Neural cell (in vitro differentiated cells): ENCODE measurements around the gene ADARB2. TPM values are rescaled to one million over a fixed set of nuclear protein-coding genes. Genes with fewer than 3 reads are reported as not detected.
A peak's percentile ranks its signal among the peaks of the same experiment; 100 is the strongest.

ENCODE experiments used
- H2AFZ ChIP-seq: fragments of 200-600, 300-800 bp; sonication (generic), shearing (Covaris generic); 2 replicates; pipeline ENCODE4 v1.6.0; 2014; ENCODE audit warnings: low read depth, mild to moderate bottlenecking, antibody characterized with exemption, low read length, moderate library complexity
- H3F3A ChIP-seq: fragments of 200-600 bp; shearing (Covaris generic); 2 replicates; pipeline ENCODE4 v1.6.1; 2016; ENCODE audit warnings: mild to moderate bottlenecking, moderate library complexity, mixed read lengths, antibody characterized with exemption, low read length; ENCODE audit not compliant: insufficient read depth, poor library complexity, severe bottlenecking
- H3K27ac ChIP-seq: fragments of 200-600, 300-800 bp; sonication (generic), shearing (Covaris generic); 2 replicates; pipeline ENCODE4 v1.5.1; 2014; ENCODE audit warnings: mild to moderate bottlenecking, low read length, moderate library complexity
- H3K27me3 ChIP-seq: fragments of 300-800, 200-600 bp; sonication (generic), shearing (Covaris generic); 2 replicates; pipeline ENCODE4 v1.6.0; 2014; ENCODE audit warnings: mild to moderate bottlenecking, low read depth, low read length, moderate library complexity; ENCODE audit not compliant: insufficient read depth
- H3K36me3 ChIP-seq: fragments of 300-800, 200-600 bp; sonication (generic), shearing (Covaris generic); 2 replicates; pipeline ENCODE4 v1.5.1; 2014; ENCODE audit warnings: mild to moderate bottlenecking, antibody characterized with exemption, low read length, moderate library complexity; ENCODE audit not compliant: insufficient read depth
- H3K4me2 ChIP-seq: fragments of 300-800, 200-600 bp; sonication (generic), shearing (Covaris generic); 2 replicates; pipeline ENCODE4 v1.6.0; 2014; ENCODE audit warnings: mild to moderate bottlenecking, low read length
- H3K4me3 ChIP-seq: fragments of 300-800, 200-600 bp; sonication (generic), shearing (Covaris generic); 2 replicates; pipeline ENCODE4 v1.5.1; 2014; ENCODE audit warnings: mild to moderate bottlenecking, low read length, moderate library complexity
- H3K79me2 ChIP-seq: fragments of 200-600 bp; shearing (Covaris generic); replicated peaks from 2 replicates; pipeline ENCODE4 v1.6.0; 2014; ENCODE audit warnings: mild to moderate bottlenecking, low read length, moderate library complexity; ENCODE audit not compliant: insufficient read depth
- H3K9ac ChIP-seq: fragments of 300-800, 200-600 bp; sonication (generic), shearing (Covaris generic); 2 replicates; pipeline ENCODE4 v1.6.1; 2016; ENCODE audit warnings: mild to moderate bottlenecking, low read length, mixed read lengths
- H3K9me2 ChIP-seq: fragments of 200-600 bp; shearing (Covaris generic); 2 replicates; pipeline ENCODE4 v1.6.1; 2016; ENCODE audit warnings: mild to moderate bottlenecking, low read length, mixed read lengths; ENCODE audit not compliant: insufficient read depth
- H3K9me3 ChIP-seq: fragments of 200-600, 300-800 bp; sonication (generic), shearing (Covaris generic); 2 replicates; pipeline ENCODE4 v1.6.1; 2016; ENCODE audit warnings: mild to moderate bottlenecking, mixed run types, low read length, moderate library complexity, mixed read lengths
- H4K20me1 ChIP-seq: fragments of 200-600 bp; shearing (Covaris generic); 2 replicates; pipeline ENCODE4 v1.6.1; 2016; ENCODE audit warnings: mild to moderate bottlenecking, mixed run types; ENCODE audit not compliant: insufficient read depth
- CTCF ChIP-seq: fragments of 450-650 bp; IDR thresholded peaks from 2 replicates; pipeline ENCODE4 v1.5.1; 2014; ENCODE audit warnings: antibody characterized with exemption, mild to moderate bottlenecking, moderate library complexity; ENCODE audit not compliant: poor library complexity, severe bottlenecking
- EP300 ChIP-seq: fragments of 450-650 bp; conservative IDR thresholded peaks from 2 replicates; pipeline ENCODE4 v1.6.1; 2014; ENCODE audit warnings: antibody characterized with exemption, mild to moderate bottlenecking, moderate library complexity; ENCODE audit not compliant: poor library complexity, severe bottlenecking
- EZH2 ChIP-seq: fragments of 200-600, 300-800 bp; shearing (Covaris generic), sonication (generic); IDR thresholded peaks from 2 replicates; pipeline ENCODE4 v1.6.1; 2014; ENCODE audit warnings: antibody characterized with exemption, low read length, borderline replicate concordance, mild to moderate bottlenecking; ENCODE audit not compliant: insufficient read depth, poor library complexity, severe bottlenecking
- MXI1 ChIP-seq: fragments of 450-650 bp; conservative IDR thresholded peaks from 2 replicates; pipeline ENCODE4 v1.6.1; 2014; ENCODE audit warnings: antibody characterized with exemption, mild to moderate bottlenecking; ENCODE audit not compliant: poor library complexity, severe bottlenecking
- POLR2AphosphoS5 ChIP-seq: IDR thresholded peaks from 2 replicates; pipeline ENCODE4 v1.6.1; 2012
- RAD21 ChIP-seq: fragments of 450-650 bp; conservative IDR thresholded peaks from 2 replicates; pipeline ENCODE4 v1.6.1; 2014; ENCODE audit warnings: antibody characterized with exemption, mild to moderate bottlenecking, moderate library complexity
- REST ChIP-seq: IDR thresholded peaks from 2 replicates; pipeline ENCODE4 v1.6.1; 2012; ENCODE audit warnings: borderline replicate concordance
- SMC3 ChIP-seq: fragments of 450-650 bp; conservative IDR thresholded peaks from 2 replicates; pipeline ENCODE4 v1.6.1; 2014; ENCODE audit warnings: antibody characterized with exemption, mild to moderate bottlenecking, moderate library complexity; ENCODE audit not compliant: poor library complexity
- TAF1 ChIP-seq: IDR thresholded peaks from 2 replicates; pipeline ENCODE4 v1.6.1; 2012; ENCODE audit warnings: low read depth
- polyA plus RNA-seq: library from polyadenylated mRNA; depleted of rRNA; stranded (reverse); fragments of >200 nt; gene quantifications from 2 replicates; pipeline ENCODE4 v1.2.3, GENCODE V29; 2014

ADARB2 gene
- polyA plus RNA-seq, 1 donor from 2014 or later, result 3.6 TPM

GRCh38 chr10:1294748-1295147 is 442.6 kb downstream of the ADARB2 start:
- H3K4me2 ChIP-seq, result no peak overlapping the region
- no peaks in the 10 kb centered on the region for H3K9me3 ChIP-seq
- H3K9ac ChIP-seq, result no peak overlapping the region
- no peaks in the 10 kb centered on the region for H3F3A ChIP-seq
- H3K27ac ChIP-seq, result no peak overlapping the region
- H3K4me3 ChIP-seq, result no peak overlapping the region
- H4K20me1 ChIP-seq, result no peaks in the 10 kb centered on the region
- no peak for TF ChIP-seq REST
- no peak for TF ChIP-seq MXI1
- no peak for TF ChIP-seq SMC3
- TF ChIP-seq RAD21, result no peak
- H3K9me2 ChIP-seq, result no peaks in the 10 kb centered on the region
- H3K79me2 ChIP-seq, result no peaks in the 10 kb centered on the region
- no peak overlapping the region for H2AFZ ChIP-seq
- no peaks in the 10 kb centered on the region for H3K36me3 ChIP-seq
- H3K27me3 ChIP-seq, result no peaks in the 10 kb centered on the region

GRCh38 chr10:1293636-1294435 is 443.5 kb downstream of the ADARB2 start:
- no peak overlapping the region for H3K27ac ChIP-seq
- no peak overlapping the region for H2AFZ ChIP-seq
- H3K9me3 ChIP-seq, result no peaks in the 10 kb centered on the region
- no peaks in the 10 kb centered on the region for H3K9me2 ChIP-seq
- H3F3A ChIP-seq, result no peaks in the 10 kb centered on the region
- H3K79me2 ChIP-seq, result no peaks in the 10 kb centered on the region
- no peak overlapping the region for H3K4me3 ChIP-seq
- no peak overlapping the region for H3K4me2 ChIP-seq
- H4K20me1 ChIP-seq, result no peaks in the 10 kb centered on the region
- H3K9ac ChIP-seq, result peak overlapping the region; percentile 6
- TF ChIP-seq EP300 (no peak), EZH2 (no peak), TAF1 (no peak), REST (no peak), SMC3 (no peak), CTCF (no peak), MXI1 (no peak), POLR2AphosphoS5 (no peak), RAD21 (no peak)
- H3K36me3 ChIP-seq, result no peaks in the 10 kb centered on the region
- no peaks in the 10 kb centered on the region for H3K27me3 ChIP-seq
